Spleen (tissue), 11 donors: Measurements from ENCODE around the gene FCGR2B. TPM values are rescaled to one million over a fixed set of nuclear protein-coding genes. Genes with fewer than 3 reads are reported as not detected.
"Not testable (repeated sequence)": the region's sequence is repeated elsewhere in the genome, so short reads cannot be mapped to it uniquely, and the experiment has no call there.

Source experiments
- DNase-seq: peaks from one replicate; pipeline ENCODE4 v3.0.0-alpha.2; 2020
- H3K27ac ChIP-seq, 8 donors: fragments of 200-600 bp; sonication (generic) in 7 of 8; 1 replicate in 4 of 8; 2 replicates in 4 of 8; pipeline versions ENCODE4 v1.5.0 to v1.8.0; 2016 to 2021; ENCODE audit warnings: inconsistent platforms in 4 of 8, mild to moderate bottlenecking in 4 of 8, moderate library complexity in 1 of 8
- H3K27me3 ChIP-seq, 7 donors: fragments of 200-600 bp; sonication (generic) in 6 of 7; replicated peaks in 1 of 7; 1 replicate in 4 of 7; 2 replicates in 3 of 7; pipeline versions ENCODE4 v1.5.0 to v1.8.0; 2016 to 2021; ENCODE audit warnings: inconsistent platforms in 3 of 7, mild to moderate bottlenecking in 1 of 7
- H3K36me3 ChIP-seq, 6 donors: fragments of 200-600 bp; sonication (generic) in 5 of 6; 1 replicate in 4 of 6; 2 replicates in 2 of 6; pipeline versions ENCODE4 v1.5.0 to v1.8.0; 2016 to 2021; ENCODE audit warnings: inconsistent platforms in 2 of 6
- H3K4me1 ChIP-seq, 6 donors: fragments of 200-600 bp; sonication (generic) in 5 of 6; 1 replicate in 3 of 6; 2 replicates in 3 of 6; pipeline versions ENCODE4 v1.5.0 to v1.8.0; 2016 to 2021; ENCODE audit warnings: inconsistent platforms in 3 of 6
- H3K4me3 ChIP-seq, 8 donors: fragments of 200-600 bp; sonication (generic) in 7 of 8; 1 replicate in 4 of 8; 2 replicates in 4 of 8; pipeline versions ENCODE4 v1.5.0 to v1.8.0; 2016 to 2021; ENCODE audit warnings: inconsistent platforms in 4 of 8, mild to moderate bottlenecking in 4 of 8, moderate library complexity in 2 of 8
- H3K9me3 ChIP-seq, 8 donors: fragments of 200-600 bp; sonication (generic) in 7 of 8; 1 replicate in 4 of 8; 2 replicates in 4 of 8; pipeline versions ENCODE4 v1.5.0 to v1.8.0; 2016 to 2021; ENCODE audit warnings: inconsistent platforms in 4 of 8
- WGBS, 5 donors: extraction: QIAGEN DNeasy Blood & Tissue Kit in 3 of 5; methylation state at CpG; one replicate each; pipeline versions ENCODE4 v1.1.5 to v1.1.7; 2013 to 2018; 5-methylcytosine and 5-hydroxymethylcytosine counted together
- intact Hi-C: fragments of 100-400 bp; cut with DNase I; formaldehyde crosslinking; loops from one replicate; pipeline ENCODE4 v1.15.0; 2023; ENCODE audit warnings: low total_unique reads
- polyA plus RNA-seq, 3 donors: library from polyadenylated mRNA; stranded (reverse); fragments of 200-250 nt; gene quantifications; one replicate each; pipeline ENCODE4 v1.2.1, GENCODE V29; 2013
- total RNA-seq, 7 donors: library from RNA; depleted of rRNA in 3 of 7; stranded (reverse); fragments of >200 nt in 3 of 7; fragmentation: NEBNext Ultra II Directional in 4 of 7; extraction: Animal tissue kit (Norgen Biotek cat#: 25700) in 4 of 7; gene quantifications; one replicate each; pipeline versions ENCODE4 v1.1.0 to v1.2.1, GENCODE V29; 2016 to 2021
- TF ChIP-seq, protein P1 (sequence below), 11 experiments: fragments of 200-600 bp in 7 of 11; fragments of 450-650 bp in 4 of 11; sonication (generic) in 4 of 11; IDR thresholded peaks in 8 of 11; conservative IDR thresholded peaks in 3 of 11; 1 replicate in 7 of 11; 2 replicates in 4 of 11; pipeline versions ENCODE4 v1.4.0 to v1.8.0; 2016 to 2021; ENCODE audit warnings: antibody characterized with exemption in 11 of 11, inconsistent platforms in 4 of 11, mild to moderate bottlenecking in 1 of 11
- donor health status: healthy with polysubstance abuse.
- donor health status: DM: no; HTN: no; CAD: no; lungs with moderate emphysema.
- donor health status: DM: no; HTN: no; CAD: no.
- donor health status: Bipolar disorder and iron deficiency.
- donor health status: healthy.
- donor health status: DM: no; HTN: no; CAD: no.
- donor health status: DM: yes; HTN: yes; CAD: no.

Gene FCGR2B
- total and polyA plus RNA-seq, 10 donors: 29.7 to 66.7 (median 42.5) TPM

DNA sequence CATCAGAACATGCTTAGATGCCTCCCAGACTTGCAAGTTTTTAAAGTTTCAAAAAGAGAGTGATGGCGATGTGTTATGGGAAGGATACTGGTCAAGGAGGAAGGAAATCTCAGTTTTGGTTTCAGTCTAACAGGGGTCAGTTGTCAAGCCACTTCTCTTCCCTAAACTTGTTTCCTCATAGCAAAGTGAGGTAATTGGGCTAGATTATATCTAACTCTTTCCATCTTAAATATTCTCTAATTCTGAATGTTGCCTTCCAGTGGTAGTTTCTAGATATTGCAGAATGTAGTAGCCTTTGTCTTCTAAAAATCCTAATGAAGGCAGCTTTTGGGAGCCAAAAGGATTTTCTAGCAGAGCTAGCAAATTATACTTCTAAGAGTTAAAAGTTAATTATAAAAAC lies 20.2 kb upstream of the FCGR2B start:
- H3K36me3 ChIP-seq, DNase-seq, H3K27me3 ChIP-seq, intact Hi-C loops, H3K9me3 ChIP-seq: not testable (repeated sequence)
- 18 to 25% (median 22%) methylated on average over 1 of the region's 1 CpG; no CpG with 5 or more reads in 2 of the 5 donors for WGBS, 5 donors
- peaks cover 0 to 19% (median 2%) of the 10 kb centered on the region in 6 donors for H3K4me1 ChIP-seq
- H3K4me3 ChIP-seq: peak overlapping the region in 1 of 8 donors; percentile 27
- TF ChIP-seq, protein P1, sequence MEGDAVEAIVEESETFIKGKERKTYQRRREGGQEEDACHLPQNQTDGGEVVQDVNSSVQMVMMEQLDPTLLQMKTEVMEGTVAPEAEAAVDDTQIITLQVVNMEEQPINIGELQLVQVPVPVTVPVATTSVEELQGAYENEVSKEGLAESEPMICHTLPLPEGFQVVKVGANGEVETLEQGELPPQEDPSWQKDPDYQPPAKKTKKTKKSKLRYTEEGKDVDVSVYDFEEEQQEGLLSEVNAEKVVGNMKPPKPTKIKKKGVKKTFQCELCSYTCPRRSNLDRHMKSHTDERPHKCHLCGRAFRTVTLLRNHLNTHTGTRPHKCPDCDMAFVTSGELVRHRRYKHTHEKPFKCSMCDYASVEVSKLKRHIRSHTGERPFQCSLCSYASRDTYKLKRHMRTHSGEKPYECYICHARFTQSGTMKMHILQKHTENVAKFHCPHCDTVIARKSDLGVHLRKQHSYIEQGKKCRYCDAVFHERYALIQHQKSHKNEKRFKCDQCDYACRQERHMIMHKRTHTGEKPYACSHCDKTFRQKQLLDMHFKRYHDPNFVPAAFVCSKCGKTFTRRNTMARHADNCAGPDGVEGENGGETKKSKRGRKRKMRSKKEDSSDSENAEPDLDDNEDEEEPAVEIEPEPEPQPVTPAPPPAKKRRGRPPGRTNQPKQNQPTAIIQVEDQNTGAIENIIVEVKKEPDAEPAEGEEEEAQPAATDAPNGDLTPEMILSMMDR (IDR thresholded peaks at IDR 0.05 in 8 of 11, conservative IDR thresholded peaks at IDR 0.05 in 3 of 11): peak in 2 of 11 experiments; percentile 34 to 44
- peak overlapping the region in 7 of 8 donors; percentile 69 to 88 (median 84) for H3K27ac ChIP-seq

DNA sequence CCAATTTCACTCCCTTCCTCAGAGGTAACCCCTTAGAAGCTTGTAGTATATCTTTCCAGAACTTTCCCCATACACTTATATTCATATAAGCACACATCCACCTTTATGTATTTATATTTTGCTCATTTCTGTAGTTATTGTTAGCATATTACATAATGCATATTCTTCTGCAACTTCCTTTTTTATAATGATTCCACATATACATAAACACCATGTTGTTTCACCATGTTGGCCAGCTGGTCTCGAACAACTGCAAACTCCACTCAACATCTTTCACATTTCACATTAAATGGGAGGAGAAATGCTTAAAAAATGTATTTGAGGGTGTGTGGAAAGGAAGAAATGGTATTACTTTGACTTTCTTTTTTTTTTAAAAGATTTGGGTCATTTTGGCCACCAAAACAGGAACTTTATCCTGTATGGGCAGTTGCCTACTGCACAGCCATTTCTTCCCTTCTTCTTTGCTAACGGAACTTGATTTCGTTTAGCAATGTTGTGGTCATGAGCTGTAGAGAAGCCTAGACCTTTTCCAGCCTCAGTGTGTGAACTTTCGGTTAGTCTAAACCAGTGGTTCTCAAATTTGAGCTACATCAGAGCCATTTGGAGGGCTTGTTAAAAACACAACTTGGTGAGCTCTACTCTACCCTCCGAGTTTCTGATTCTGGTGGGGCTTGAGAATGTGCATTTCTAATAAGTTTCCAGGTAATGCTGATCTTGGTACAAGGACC lies 19.3 kb upstream of the FCGR2B start:
- DNase-seq, H3K27me3 ChIP-seq, H3K9me3 ChIP-seq, intact Hi-C loops, H3K36me3 ChIP-seq: not testable (repeated sequence)
- H3K27ac ChIP-seq: peak overlapping the region in 7 of 8 donors; percentile 69 to 88 (median 84)
- H3K4me1 ChIP-seq: peaks cover 0 to 21% (median 2%) of the 10 kb centered on the region in 6 donors
- 37 to 78% (median 51%) methylated on average over 3 to 5 of the region's 5 CpGs for WGBS, 5 donors
- H3K4me3 ChIP-seq: peak overlapping the region in 1 of 8 donors; percentile 35

DNA sequence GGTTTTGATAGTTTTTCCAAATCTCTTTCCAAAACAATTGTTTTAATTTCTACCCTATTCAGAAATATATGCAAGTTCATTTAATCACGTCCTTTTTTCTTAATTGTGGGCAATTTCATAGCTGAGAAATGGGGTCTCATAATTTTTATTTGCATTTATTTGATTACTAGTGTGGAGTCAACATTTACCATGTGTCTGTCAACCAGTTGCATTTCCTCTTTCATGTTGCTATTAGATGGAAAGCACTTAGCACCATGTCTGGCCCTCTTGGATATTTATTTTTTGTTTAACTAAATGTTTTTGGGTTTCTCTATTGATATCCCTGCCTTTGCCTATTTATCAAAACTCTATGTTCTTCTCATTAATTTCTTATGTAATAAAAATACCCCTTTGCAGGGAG lies 18.1 kb upstream of the FCGR2B start:
- H3K36me3 ChIP-seq, H3K9me3 ChIP-seq, H3K4me3 ChIP-seq, intact Hi-C loops, DNase-seq, H3K27me3 ChIP-seq: not testable (repeated sequence)
- peaks cover 0 to 21% (median 2%) of the 10 kb centered on the region in 6 donors for H3K4me1 ChIP-seq
- 64 to 81% (median 71%) methylated on average over 1 of the region's 1 CpG for WGBS, 5 donors
- peak overlapping the region in 6 of 8 donors; percentile 74 to 88 (median 85) for H3K27ac ChIP-seq

DNA sequence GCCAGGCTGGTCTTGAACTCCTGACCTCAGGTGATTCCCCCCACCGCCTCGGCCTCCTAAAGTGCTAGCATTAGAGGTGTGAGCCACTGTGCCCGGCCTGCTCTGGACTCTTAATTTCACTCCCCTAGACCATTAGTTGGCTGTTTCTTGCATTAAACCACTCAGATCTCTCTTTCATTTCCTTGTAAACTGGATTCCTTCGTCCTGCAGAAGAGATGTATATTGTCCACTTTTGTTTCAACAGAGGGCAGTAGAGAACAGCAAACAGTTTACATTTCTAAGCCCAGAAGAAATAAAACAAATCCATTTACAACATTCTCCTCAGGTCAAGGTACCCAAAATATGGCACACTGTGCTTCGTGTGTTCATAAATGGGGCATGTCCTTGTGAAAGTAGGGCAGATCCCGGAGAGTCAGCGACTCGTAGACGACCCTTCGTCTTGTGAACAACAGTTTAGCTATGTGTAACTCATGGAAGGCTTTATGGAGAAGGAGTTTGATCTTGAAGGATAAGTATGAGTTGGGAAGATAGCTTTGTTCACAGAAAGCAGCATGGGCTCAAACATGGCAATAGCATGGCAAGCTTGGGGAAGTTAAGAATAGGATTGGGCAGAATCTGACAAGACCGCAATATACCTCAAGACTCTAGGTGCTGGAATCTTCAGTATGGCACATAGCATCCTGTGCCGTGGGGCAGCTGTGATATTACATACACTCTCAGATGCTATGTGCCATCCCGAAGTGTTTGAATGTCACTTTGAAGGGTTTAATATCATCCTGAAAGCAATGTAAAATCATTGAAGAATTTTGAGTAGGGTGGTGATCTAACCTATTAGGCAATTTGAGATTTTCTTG lies 15.2 kb upstream of the FCGR2B start:
- WGBS, 5 donors: 53 to 64% (median 57%) methylated on average over 11 to 12 of the region's 13 CpGs
- TF ChIP-seq, protein P1 (IDR thresholded peaks at IDR 0.05 in 8 of 11, conservative IDR thresholded peaks at IDR 0.05 in 3 of 11): peak in 9 of 11 experiments; percentile 14 to 56 (median 46)

DNA sequence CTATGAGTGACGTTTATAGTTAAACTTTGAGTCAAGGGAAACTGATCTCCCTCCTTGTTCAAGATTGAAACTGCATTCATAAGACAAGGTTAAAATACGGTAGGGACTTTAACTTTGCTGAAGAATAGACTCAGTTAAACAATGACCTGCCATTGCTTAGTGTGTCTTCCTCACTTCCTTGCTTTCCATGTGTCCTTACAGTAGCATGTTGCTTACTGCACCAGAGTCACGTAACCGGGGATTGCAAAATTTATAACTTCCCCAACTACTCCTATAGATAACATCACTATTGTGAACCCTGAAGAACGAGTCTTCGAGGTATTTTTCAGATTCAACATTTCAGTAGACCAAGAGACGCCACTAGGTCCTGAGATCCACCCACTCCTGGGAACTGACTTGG lies 9.4 kb upstream of the FCGR2B start:
- H3K27ac ChIP-seq, H3K4me3 ChIP-seq, H3K27me3 ChIP-seq, intact Hi-C loops, H3K4me1 ChIP-seq, DNase-seq, H3K9me3 ChIP-seq, H3K36me3 ChIP-seq: not testable (repeated sequence)
- 18 to 41% (median 26%) methylated on average over 2 of the region's 7 CpGs for WGBS, 5 donors

More for the DNA sequence above, 15.2 kb upstream of the FCGR2B start:
- intact Hi-C loops, H3K4me3 ChIP-seq, H3K36me3 ChIP-seq, H3K9me3 ChIP-seq, H3K27ac ChIP-seq, H3K27me3 ChIP-seq: not testable (repeated sequence)
- peaks cover 0 to 20% (median 2%) of the 10 kb centered on the region in 6 donors for H3K4me1 ChIP-seq
- DNase-seq: peak; percentile 71

DNA sequence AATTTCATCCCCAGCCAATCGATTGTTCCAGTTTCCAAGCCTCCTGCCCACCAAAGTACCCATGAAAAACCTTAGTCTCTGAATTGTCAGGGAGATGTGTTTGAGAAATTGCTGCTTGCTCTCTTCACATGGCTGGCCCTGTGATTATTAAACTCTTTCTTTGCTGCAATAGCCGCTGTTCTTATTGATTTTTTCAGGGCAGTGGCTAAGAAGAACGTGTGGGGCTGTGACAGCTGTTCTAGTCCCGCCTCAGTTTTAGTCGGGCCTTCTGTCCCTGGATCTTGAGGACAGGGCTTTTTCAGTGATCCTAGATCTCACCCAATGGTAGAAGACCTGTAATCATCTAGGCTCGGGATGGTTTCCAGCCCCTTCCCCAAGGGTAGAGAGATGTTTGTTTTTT lies 9.0 kb upstream of the FCGR2B start:
- H3K36me3 ChIP-seq, DNase-seq, H3K27me3 ChIP-seq, H3K9me3 ChIP-seq, H3K27ac ChIP-seq, H3K4me1 ChIP-seq, intact Hi-C loops, H3K4me3 ChIP-seq: not testable (repeated sequence)
- 64 to 77% (median 69%) methylated on average over 5 to 6 of the region's 6 CpGs for WGBS, 5 donors

DNA sequence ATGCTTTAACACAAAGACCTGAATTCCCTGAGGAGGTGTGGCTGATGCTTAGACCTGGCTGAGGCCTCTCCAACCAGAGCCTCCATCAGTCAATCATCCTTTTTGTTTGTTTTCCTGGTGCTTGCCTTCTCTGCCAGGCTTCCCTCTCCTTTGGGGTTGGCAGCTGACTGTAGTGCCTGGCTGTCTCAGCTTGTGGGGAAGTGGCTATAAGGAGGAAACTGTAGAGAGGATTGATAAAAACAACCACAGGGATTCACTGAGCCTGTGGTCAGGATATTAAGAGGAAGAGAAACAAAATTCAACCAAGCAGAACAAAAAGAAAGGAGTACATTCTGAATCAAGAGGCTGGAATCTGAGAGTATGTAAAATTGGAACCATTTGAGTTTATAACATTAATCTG lies 4.4 kb upstream of the FCGR2B start:
- H3K27ac ChIP-seq, H3K4me3 ChIP-seq, H3K36me3 ChIP-seq, H3K4me1 ChIP-seq, DNase-seq, H3K27me3 ChIP-seq, intact Hi-C loops, H3K9me3 ChIP-seq: not testable (repeated sequence)

DNA sequence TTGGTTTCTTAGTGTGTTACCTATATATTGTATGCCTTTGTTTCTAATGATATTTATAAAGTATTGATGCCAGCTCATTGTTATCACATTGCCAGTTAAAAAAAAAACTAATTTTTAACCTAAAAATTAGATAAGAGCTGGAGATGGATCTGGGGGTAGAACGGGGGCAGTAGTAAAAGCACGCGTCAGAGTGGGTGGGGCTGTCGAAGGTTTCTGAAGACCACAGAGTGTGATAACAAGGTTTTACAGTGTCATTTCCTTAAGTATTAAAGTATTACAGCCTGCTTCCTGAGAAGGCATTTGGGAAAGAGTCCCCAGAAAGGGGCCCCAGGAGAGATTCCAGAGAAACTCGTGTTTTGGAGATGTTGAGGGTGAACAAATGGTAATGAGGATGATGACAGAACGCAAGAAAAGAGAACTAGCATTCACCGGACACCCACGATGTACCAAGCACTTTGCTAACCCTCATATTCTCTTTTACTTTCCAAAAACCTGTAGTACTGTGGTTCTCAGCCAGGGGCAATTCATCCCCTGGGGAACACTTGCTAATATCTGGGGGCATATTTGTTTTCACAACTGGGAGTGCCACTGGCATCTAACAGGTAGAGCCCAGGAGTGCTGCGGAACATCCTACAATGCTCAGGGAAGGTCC lies 1.2 kb upstream of the FCGR2B start:
- H3K4me3 ChIP-seq, H3K27ac ChIP-seq, H3K36me3 ChIP-seq, H3K27me3 ChIP-seq, H3K9me3 ChIP-seq, DNase-seq, intact Hi-C loops, H3K4me1 ChIP-seq: not testable (repeated sequence)
- WGBS, 5 donors: 15 to 50% (median 33%) methylated on average over 2 to 3 of the region's 9 CpGs
